CD14-positive monocyte (primary cell): ENCODE results near the gene SALL4. TPM values are rescaled to one million over a fixed set of nuclear protein-coding genes. Genes with fewer than 3 reads are reported as not detected.

Experiments used
- DNase-seq, 3 donors: peaks; one replicate each; pipeline ENCODE4 v3.0.0-alpha.2; 2011 to 2022
- H2AFZ ChIP-seq: 2 replicates; pipeline ENCODE4 v1.6.0; 2012; ENCODE audit warnings: mild to moderate bottlenecking, low read depth, low read length, inconsistent platforms; ENCODE audit not compliant: insufficient read depth, poor library complexity, severe bottlenecking
- H3K27ac ChIP-seq, 2 donors: 1 replicate in 1 of 2; 2 replicates in 1 of 2; pipeline ENCODE4 v1.5.1; 2012 to 2013; ENCODE audit warnings: low read length in 2 of 2, control low read depth in 1 of 2, inconsistent platforms in 1 of 2, low read depth in 1 of 2, mild to moderate bottlenecking in 1 of 2
- H3K27me3 ChIP-seq, 2 donors: one replicate each; pipeline versions ENCODE4 v1.6.0 to v1.6.1; 2011 to 2013; ENCODE audit warnings: low read length in 2 of 2; ENCODE audit not compliant: control insufficient read depth in 2 of 2, insufficient read depth in 2 of 2
- H3K36me3 ChIP-seq, 2 donors: replicated peaks in 1 of 2; 1 replicate in 1 of 2; 2 replicates in 1 of 2; pipeline versions ENCODE4 v1.5.1 to v1.6.1; 2012 to 2013; ENCODE audit warnings: low read length in 2 of 2, control low read depth in 1 of 2, inconsistent platforms in 1 of 2, mild to moderate bottlenecking in 1 of 2; ENCODE audit not compliant: insufficient read depth in 2 of 2, control insufficient read depth in 1 of 2
- H3K4me1 ChIP-seq, 2 donors: 1 replicate in 1 of 2; 2 replicates in 1 of 2; pipeline versions ENCODE4 v1.5.1 to v1.6.1; 2012 to 2013; ENCODE audit warnings: low read length in 2 of 2, control low read depth in 1 of 2, inconsistent platforms in 1 of 2, mild to moderate bottlenecking in 1 of 2, moderate library complexity in 1 of 2; ENCODE audit not compliant: insufficient read depth in 2 of 2, control insufficient read depth in 1 of 2
- H3K4me2 ChIP-seq: replicated peaks from 2 replicates; pipeline ENCODE3; 2012; ENCODE audit warnings: low read length, moderate library complexity, mild to moderate bottlenecking; ENCODE audit not compliant: poor library complexity, severe bottlenecking; ENCODE audit errors: extremely low read depth
- H3K4me3 ChIP-seq, 3 experiments: fragments of 200-600 bp in 1 of 3; sonication (generic) in 1 of 3; replicated peaks in 1 of 3; 1 replicate in 2 of 3; 2 replicates in 1 of 3; pipeline ENCODE4 v1.5.1; 2011 to 2013; ENCODE audit warnings: low read length in 3 of 3, mild to moderate bottlenecking in 3 of 3, control low read depth in 2 of 3, low read depth in 2 of 3, inconsistent platforms in 1 of 3, moderate library complexity in 1 of 3
- H3K79me2 ChIP-seq: 2 replicates; pipeline ENCODE4 v1.6.0; 2012; ENCODE audit warnings: mild to moderate bottlenecking, control low read depth, inconsistent platforms, low read length, moderate library complexity; ENCODE audit not compliant: insufficient read depth
- H3K9ac ChIP-seq: 2 replicates; pipeline ENCODE4 v1.6.0; 2017; ENCODE audit warnings: low read length, mild to moderate bottlenecking; ENCODE audit not compliant: insufficient read depth, poor library complexity, severe bottlenecking
- H3K9me3 ChIP-seq, 2 donors: replicated peaks in 1 of 2; 1 replicate in 1 of 2; 2 replicates in 1 of 2; pipeline versions ENCODE4 v1.5.1 to v1.6.1; 2012 to 2013; ENCODE audit warnings: low read length in 2 of 2, control low read depth in 1 of 2; ENCODE audit not compliant: control insufficient read depth in 1 of 2, insufficient read depth in 1 of 2
- H4K20me1 ChIP-seq: 2 replicates; pipeline ENCODE4 v1.6.0; 2012; ENCODE audit warnings: mild to moderate bottlenecking, low read length, control low read depth, moderate library complexity; ENCODE audit not compliant: insufficient read depth
- H3K27ac Mint-ChIP-seq, 7 donors: one replicate each; pipeline ENCODE4 v1.8.0; 2020; ENCODE audit warnings: mild to moderate bottlenecking in 7 of 7, mixed read lengths in 7 of 7, moderate library complexity in 6 of 7, inconsistent platforms in 2 of 7
- H3K27me3 Mint-ChIP-seq, 3 donors: one replicate each; pipeline ENCODE4 v1.8.0; 2021 to 2022; ENCODE audit warnings: low read depth in 3 of 3, mild to moderate bottlenecking in 3 of 3, mixed read lengths in 3 of 3, moderate library complexity in 3 of 3, inconsistent platforms in 1 of 3
- H3K36me3 Mint-ChIP-seq, 2 donors: one replicate each; pipeline ENCODE4 v1.8.0; 2020; ENCODE audit warnings: mixed read lengths in 2 of 2, inconsistent platforms in 1 of 2, mild to moderate bottlenecking in 1 of 2
- H3K4me1 Mint-ChIP-seq: one replicate; pipeline ENCODE4 v1.8.0; 2020; ENCODE audit warnings: mild to moderate bottlenecking, mixed read lengths
- H3K4me3 Mint-ChIP-seq, 2 donors: one replicate each; pipeline ENCODE4 v1.8.0; 2020; ENCODE audit warnings: mild to moderate bottlenecking in 2 of 2, mixed read lengths in 2 of 2, moderate library complexity in 1 of 2
- H3K9me3 Mint-ChIP-seq, 7 donors: one replicate each; pipeline ENCODE4 v1.8.0; 2020 to 2022; ENCODE audit warnings: mixed read lengths in 7 of 7, mild to moderate bottlenecking in 6 of 7, moderate library complexity in 6 of 7, inconsistent platforms in 2 of 7
- CTCF ChIP-seq: fragments of 200-600 bp; IDR thresholded peaks from one replicate; pipeline ENCODE4 v1.8.0; 2022; ENCODE audit warnings: antibody characterized with exemption, mild to moderate bottlenecking
- WGBS: methylation state at CpG from one replicate; pipeline ENCODE4 v1.1.5; 2013; ENCODE audit warnings: missing lambda C conversion rate; ENCODE audit not compliant: insufficient coverage; 5-methylcytosine and 5-hydroxymethylcytosine counted together
- intact Hi-C, 2 donors: fragments of 100-400 bp; cut with micrococcal nuclease; formaldehyde crosslinking; loops; one replicate each; pipeline versions ENCODE4 v1.15.0 to v1.15.1; 2023
- polyA plus RNA-seq, 3 donors: library from polyadenylated mRNA; depleted of rRNA in 1 of 3; unstranded in 2 of 3; stranded (reverse) in 1 of 3; fragments of 300-500 nt in 2 of 3; fragments of >200 nt in 1 of 3; fragmentation: Illumina TruSeq in 2 of 3; gene quantifications; 1 replicate in 2 of 3; 2 replicates in 1 of 3; pipeline ENCODE4 v1.2.3, GENCODE V29; 2012 to 2021

The SALL4 gene
- polyA plus RNA-seq, 3 donors: 0.07 TPM; not detected in 2

GRCh38 chr20:51759769-51760510, 42.4 kb downstream of the SALL4 start:
- no peak overlapping the region for H2AFZ ChIP-seq
- Mint-ChIP-seq H3K4me3 (no peak overlapping the region), H3K36me3 (no peaks in the 10 kb centered on the region), H3K9me3 (peaks cover 0 to 7% (median 0%) of the 10 kb centered on the region in 7 donors), H3K27ac (no peak overlapping the region), H3K27me3 (peaks cover 1 to 13% (median 4%) of the 10 kb centered on the region in 3 donors), H3K4me1 (peaks cover 6% of the 10 kb centered on the region)
- H3K9ac ChIP-seq: no peak overlapping the region
- H3K36me3 ChIP-seq: no peaks in the 10 kb centered on the region
- no peak overlapping the region for H3K27ac ChIP-seq
- H3K4me2 ChIP-seq: no peak overlapping the region
- no peaks in the 10 kb centered on the region for H3K27me3 ChIP-seq
- TF ChIP-seq CTCF: no peak
- H3K4me1 ChIP-seq: no peaks in the 10 kb centered on the region
- H4K20me1 ChIP-seq: no peaks in the 10 kb centered on the region
- 98% methylated on average over 10 of the region's 14 CpGs for WGBS
- intact Hi-C loops: no loop called here
- H3K9me3 ChIP-seq: no peaks in the 10 kb centered on the region
- no peak for DNase-seq
- no peak overlapping the region for H3K4me3 ChIP-seq
- no peaks in the 10 kb centered on the region for H3K79me2 ChIP-seq

- Histone ChIP-seq H3K27me3 (no peaks in the 10 kb centered on the region), H3K79me2 (no peaks in the 10 kb centered on the region), H3K27ac (no peak overlapping the region), H3K9ac (no peak overlapping the region), H4K20me1 (no peaks in the 10 kb centered on the region), H3K36me3 (no peaks in the 10 kb centered on the region), H2AFZ (no peak overlapping the region), H3K4me1 (no peaks in the 10 kb centered on the region), H3K9me3 (no peaks in the 10 kb centered on the region), H3K4me2 (no peak overlapping the region), H3K4me3 (no peak overlapping the region)
- WGBS: 88% methylated on average over 6 of the region's 12 CpGs
- intact Hi-C loops: no loop called here
- Mint-ChIP-seq H3K27me3 (peaks cover 1 to 9% (median 4%) of the 10 kb centered on the region in 3 donors), H3K4me3 (no peak overlapping the region), H3K4me1 (peaks cover under 1% of the 10 kb centered on the region), H3K9me3 (peaks cover 0 to 7% (median 0%) of the 10 kb centered on the region in 7 donors), H3K36me3 (no peaks in the 10 kb centered on the region), H3K27ac (peak overlapping the region in 1 of 7 donors; percentile 19)
- TF ChIP-seq CTCF: no peak
- no peak for DNase-seq
Measured at GRCh38 chr20:51758978-51759544, 43.3 kb downstream of the SALL4 start.
